GM18867 (cell line): ENCODE measurements around the gene DDX39A.
"Not testable (repeated sequence)": the region's sequence is repeated elsewhere in the genome, so short reads cannot be mapped to it uniquely, and the experiment has no call there.

ENCODE experiments used
- ATAC-seq: cut with Tn5 transposase; IDR thresholded peaks from one replicate; pipeline ENCODE4 v1.9.1; 2021; ENCODE audit warnings: mild to moderate bottlenecking, moderate library complexity; ENCODE audit not compliant: unreplicated experiment

Gene DDX39A

GRCh38 chr19:14419106-14419813 lies at the start of gene DDX39A:
Gene DDX39A, minus strand, starts transcription at chr19:14419341. Its CDS starts 6,121 bp downstream, at chr19:14413220.
- peak; percentile 88 for ATAC-seq

DNA sequence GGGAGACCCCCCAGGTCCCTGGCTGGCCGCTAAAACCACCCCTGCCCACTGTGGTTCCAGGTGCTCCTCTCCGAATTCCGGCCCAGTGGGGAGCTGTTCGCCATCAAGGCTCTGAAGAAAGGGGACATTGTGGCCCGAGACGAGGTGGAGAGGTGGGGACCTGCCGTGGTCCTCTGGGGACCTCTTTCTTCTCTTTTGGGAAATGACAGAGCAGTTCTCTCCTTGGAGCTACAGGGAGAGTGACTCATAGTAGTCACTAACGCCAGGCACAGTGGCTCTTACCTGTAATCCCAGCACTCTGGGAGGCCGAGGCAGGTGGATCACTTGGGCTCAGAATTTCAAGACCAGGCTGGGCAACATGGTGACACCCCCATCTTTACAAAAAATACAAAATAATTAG lies 48.7 kb upstream of the DDX39A start:
- ATAC-seq = no peak

DNA sequence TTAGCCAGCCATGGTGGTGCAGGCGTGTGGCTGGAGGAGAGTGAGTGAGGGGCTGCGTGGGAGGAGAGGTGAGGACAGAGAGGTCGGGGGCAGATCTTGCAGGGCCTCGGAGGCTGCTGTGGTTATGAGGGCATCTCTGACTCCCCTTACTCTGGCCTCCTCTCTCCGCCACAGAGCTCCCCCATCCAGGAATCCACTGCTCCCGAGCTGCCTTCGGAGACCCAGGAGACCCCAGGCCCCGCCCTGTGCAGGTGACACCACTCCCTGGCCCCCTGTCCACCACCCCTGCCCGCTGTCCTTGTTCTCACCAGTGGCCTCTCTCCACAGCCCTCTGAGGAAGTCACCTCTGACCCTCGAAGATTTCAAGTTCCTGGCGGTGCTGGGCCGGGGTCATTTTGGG lies 48.2 kb upstream of the DDX39A start:
- no peak for ATAC-seq

DNA sequence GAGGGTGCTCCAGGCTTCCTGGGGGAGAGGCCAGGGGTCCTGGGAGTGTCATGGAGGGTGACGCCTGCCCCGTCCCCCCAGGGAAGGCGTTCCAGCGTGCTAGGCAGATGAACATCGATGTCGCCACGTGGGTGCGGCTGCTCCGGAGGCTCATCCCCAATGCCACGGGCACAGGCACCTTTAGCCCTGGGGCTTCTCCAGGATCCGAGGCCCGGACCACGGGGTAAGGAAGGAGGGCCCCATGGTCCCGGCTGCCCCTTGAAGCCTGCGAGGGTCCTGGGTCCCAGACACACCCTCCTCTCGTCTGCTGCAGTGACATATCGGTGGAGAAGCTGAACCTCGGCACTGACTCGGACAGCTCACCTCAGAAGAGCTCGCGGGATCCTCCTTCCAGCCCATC lies 44.6 kb upstream of the DDX39A start:
- ATAC-seq = no peak

DNA sequence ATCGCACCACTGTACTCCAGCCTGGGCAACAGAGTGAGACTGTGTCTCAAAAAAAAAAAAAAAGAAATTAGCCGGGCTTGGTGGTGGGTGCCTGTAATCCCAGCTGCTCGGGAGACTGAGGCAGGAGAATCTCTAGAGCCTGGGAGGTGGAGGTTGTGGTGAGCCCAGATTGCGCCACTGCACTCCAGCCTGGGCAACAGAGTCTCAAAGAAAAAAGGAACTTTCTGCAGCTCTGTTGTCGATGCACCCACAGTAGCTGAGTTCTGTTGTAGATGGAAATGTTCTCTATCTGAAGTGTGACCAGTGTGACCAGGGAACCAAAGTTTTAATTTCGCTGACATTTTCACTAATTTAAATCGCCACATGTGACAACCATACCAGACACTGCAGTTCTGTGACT lies 43.3 kb upstream of the DDX39A start:
- not testable (repeated sequence) for ATAC-seq

DNA sequence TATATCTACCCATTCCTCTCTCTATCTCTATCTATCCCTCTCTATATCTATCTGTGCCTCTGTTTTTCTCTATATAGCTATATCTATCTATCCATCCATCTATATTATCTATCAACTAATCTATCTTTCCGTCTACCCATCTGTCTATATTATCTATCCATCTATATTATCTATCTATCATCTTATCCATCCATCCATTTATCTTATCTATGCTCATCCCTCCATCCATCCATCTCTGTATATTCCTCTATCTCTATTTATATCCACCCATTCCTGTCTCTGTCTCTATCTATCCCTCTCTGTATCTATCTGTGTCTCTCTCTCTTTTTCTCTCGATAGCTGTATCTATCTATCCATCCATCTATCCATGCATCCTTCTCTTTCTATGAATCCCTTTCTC lies 41.8 kb upstream of the DDX39A start:
- ATAC-seq = no peak

- no peak for ATAC-seq
These were observed 40.6 kb upstream of the DDX39A start for GRCh38 chr19:14459703-14460102.

GRCh38 chr19:14452303-14452702 lies 33.2 kb upstream of the DDX39A start:
- not testable (repeated sequence) for ATAC-seq

- no peak for ATAC-seq
These were observed 31.7 kb upstream of the DDX39A start for GRCh38 chr19:14450876-14451275.

GRCh38 chr19:14450168-14450874 lies 31.2 kb upstream of the DDX39A start:
- no peak for ATAC-seq

DNA sequence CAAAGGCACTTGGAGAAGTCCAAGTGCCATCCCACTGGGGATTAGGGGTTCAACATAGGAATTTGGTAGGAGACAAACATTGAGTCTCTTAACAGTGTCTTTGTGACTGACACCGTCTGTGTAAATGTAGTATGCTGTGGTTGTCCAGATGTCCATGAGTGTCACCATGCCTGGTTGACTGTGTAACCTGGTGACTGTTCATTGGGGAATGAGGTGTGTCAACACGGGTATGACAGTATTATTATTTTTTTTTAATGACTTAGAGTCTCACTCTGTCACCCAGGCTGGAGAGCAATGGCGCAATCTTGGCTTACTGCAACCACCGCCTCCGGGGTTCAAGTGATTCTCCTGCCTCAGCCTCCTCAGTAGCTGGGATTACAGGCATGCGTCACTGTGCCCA lies 30.2 kb upstream of the DDX39A start:
- no peak for ATAC-seq

DNA sequence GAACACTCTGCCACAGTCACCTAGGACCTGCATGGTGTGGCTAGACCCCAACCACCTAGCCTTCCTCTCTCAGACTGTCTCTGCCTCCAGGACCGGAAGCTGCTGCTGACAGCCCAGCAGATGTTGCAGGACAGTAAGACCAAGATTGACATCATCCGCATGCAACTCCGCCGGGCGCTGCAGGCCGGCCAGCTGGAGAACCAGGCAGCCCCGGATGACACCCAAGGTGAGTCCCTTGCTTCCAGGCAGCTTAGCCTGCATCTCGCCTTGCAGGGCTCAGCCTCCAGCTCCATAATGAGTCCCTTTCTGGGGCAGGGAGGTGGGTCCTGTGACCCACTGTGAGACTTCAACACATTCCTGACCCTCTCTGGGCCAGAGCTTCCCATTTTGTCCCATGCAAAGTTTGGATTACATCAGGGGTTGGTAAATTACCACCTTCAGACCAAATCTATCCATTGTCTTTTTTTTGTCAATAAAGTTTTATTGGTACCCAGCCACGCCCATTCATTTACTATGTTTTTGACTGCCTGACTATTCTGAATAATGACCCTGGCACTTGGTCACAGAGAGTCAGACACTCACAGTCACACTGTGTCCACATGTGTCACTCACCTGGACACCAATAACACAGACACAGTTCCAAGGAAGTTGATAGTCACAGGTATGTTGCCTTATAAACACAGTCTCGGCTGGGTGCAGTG lies 27.3 kb upstream of the DDX39A start:
- no peak for ATAC-seq

DNA sequence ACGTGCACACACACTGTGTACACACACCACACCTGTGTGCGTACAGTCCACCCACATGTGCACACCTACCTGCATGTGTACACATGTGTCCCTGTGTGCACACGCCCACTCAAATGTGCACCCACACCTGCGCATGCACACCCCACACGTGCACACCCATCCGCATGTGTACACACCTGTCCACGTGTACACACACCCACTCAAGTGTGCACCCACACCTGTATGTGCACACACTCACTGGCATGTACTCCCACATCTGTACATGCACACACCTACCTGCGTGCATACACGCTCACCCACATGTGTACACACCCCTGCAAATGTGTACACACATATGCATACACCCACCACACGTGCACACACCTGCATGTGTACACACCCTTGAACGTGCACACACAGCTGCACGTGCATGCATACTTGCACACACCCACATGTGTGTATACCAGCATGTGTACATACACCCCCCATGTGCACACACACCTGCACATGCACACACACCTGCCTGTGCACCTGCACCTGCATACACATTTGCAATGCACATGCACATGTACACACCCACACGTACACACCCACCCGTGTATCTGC lies 24.6 kb upstream of the DDX39A start:
- ATAC-seq = no peak

GRCh38 chr19:14442891-14443631 lies 23.9 kb upstream of the DDX39A start:
- no peak for ATAC-seq

- ATAC-seq = no peak
These were observed 22.1 kb upstream of the DDX39A start for GRCh38 chr19:14441041-14441938.

DNA sequence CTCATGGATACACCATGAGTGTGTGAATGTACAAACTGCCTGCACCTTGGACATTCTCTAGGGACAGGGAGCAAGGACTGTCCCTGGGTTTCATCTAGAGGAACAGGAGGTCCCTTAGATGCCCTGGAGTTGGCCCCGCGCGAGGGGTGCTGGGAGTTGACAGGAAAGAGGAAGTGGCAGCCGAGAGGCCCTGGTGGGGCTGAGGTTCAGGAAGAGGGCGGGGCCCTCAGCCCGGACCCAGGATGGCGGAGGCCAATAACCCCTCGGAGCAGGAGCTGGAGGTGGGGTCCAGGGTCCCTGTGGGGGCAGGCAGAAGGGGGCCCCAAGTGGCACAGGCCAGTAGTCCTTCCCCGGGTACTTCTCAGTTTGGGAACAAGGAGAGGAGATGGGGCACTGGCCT lies 20.9 kb upstream of the DDX39A start:
- peak; percentile 80 for ATAC-seq

- no peak for ATAC-seq
These were observed 19.9 kb upstream of the DDX39A start for GRCh38 chr19:14439014-14439413.

GRCh38 chr19:14437578-14438140 lies 18.5 kb upstream of the DDX39A start:
- ATAC-seq = no peak

- ATAC-seq = no peak
These were observed 16.3 kb upstream of the DDX39A start for GRCh38 chr19:14435320-14436050.
